ENCODE results near the gene MOSMO.

GRCh38 chr16:22003195-22003594 lies 4.7 kb upstream of the MOSMO start:
- TF ChIP-seq, protein P1, sequence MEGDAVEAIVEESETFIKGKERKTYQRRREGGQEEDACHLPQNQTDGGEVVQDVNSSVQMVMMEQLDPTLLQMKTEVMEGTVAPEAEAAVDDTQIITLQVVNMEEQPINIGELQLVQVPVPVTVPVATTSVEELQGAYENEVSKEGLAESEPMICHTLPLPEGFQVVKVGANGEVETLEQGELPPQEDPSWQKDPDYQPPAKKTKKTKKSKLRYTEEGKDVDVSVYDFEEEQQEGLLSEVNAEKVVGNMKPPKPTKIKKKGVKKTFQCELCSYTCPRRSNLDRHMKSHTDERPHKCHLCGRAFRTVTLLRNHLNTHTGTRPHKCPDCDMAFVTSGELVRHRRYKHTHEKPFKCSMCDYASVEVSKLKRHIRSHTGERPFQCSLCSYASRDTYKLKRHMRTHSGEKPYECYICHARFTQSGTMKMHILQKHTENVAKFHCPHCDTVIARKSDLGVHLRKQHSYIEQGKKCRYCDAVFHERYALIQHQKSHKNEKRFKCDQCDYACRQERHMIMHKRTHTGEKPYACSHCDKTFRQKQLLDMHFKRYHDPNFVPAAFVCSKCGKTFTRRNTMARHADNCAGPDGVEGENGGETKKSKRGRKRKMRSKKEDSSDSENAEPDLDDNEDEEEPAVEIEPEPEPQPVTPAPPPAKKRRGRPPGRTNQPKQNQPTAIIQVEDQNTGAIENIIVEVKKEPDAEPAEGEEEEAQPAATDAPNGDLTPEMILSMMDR (IDR thresholded peaks at IDR 0.05; ENCODE audit: low read depth, low read length, missing input control): no peak
- no peak for TF ChIP-seq ATF3 (IDR thresholded peaks at IDR 0.05)

All from liver (tissue), 3 donors.